Heart right ventricle (tissue), 16 donors: Measurements from ENCODE around the gene MPC1. TPM values are rescaled to one million over a fixed set of nuclear protein-coding genes. Genes with fewer than 3 reads are reported as not detected.

Source experiments
- ATAC-seq, 8 donors: fragments of 200-7000 bp; cut with Tn5 transposase; one replicate each; pipeline ENCODE4 v1.9.1; 2020; ENCODE audit warnings: mild to moderate bottlenecking in 8 of 8, moderate library complexity in 8 of 8, moderate number of reproducible peaks in 1 of 8
- DNase-seq, 2 donors: peaks; one replicate each; pipeline ENCODE4 v3.0.0-alpha.2; 2020
- H3K27ac ChIP-seq, 10 donors: fragments of 200-600 bp; sonication (generic) in 2 of 10; one replicate each; pipeline versions ENCODE4 v1.5.0 to v1.8.0; 2020 to 2022; ENCODE audit warnings: mild to moderate bottlenecking in 3 of 10
- H3K27me3 ChIP-seq, 7 donors: fragments of 200-600 bp; one replicate each; pipeline ENCODE4 v1.8.0; 2021 to 2022; ENCODE audit warnings: mild to moderate bottlenecking in 2 of 7
- H3K36me3 ChIP-seq, 9 donors: fragments of 200-600 bp; sonication (generic) in 1 of 9; one replicate each; pipeline versions ENCODE4 v1.5.0 to v1.8.0; 2020 to 2022; ENCODE audit warnings: mild to moderate bottlenecking in 2 of 9
- H3K4me1 ChIP-seq, 9 donors: fragments of 200-600 bp; sonication (generic) in 1 of 9; one replicate each; pipeline versions ENCODE4 v1.5.0 to v1.8.0; 2020 to 2022; ENCODE audit warnings: mild to moderate bottlenecking in 4 of 9
- H3K4me3 ChIP-seq, 10 donors: fragments of 200-600 bp; sonication (generic) in 2 of 10; one replicate each; pipeline versions ENCODE4 v1.5.0 to v1.8.0; 2020 to 2022; ENCODE audit warnings: mild to moderate bottlenecking in 7 of 10, moderate library complexity in 2 of 10
- H3K9me3 ChIP-seq, 11 donors: fragments of 200-600 bp in 10 of 11; sonication (generic) in 2 of 11; one replicate each; pipeline versions ENCODE4 v1.5.0 to v1.8.0; 2013 to 2022; ENCODE audit warnings: mild to moderate bottlenecking in 2 of 11, control low read depth in 1 of 11, moderate library complexity in 1 of 11
- CTCF ChIP-seq, 9 donors: fragments of 200-600 bp; sonication (generic) in 2 of 9; IDR thresholded peaks; one replicate each; pipeline versions ENCODE4 v1.5.0 to v1.8.0; 2021 to 2022; ENCODE audit warnings: antibody characterized with exemption in 9 of 9, mild to moderate bottlenecking in 5 of 9, moderate library complexity in 1 of 9
- WGBS, 2 donors: extraction: QIAGEN DNeasy Blood & Tissue Kit; methylation state at CpG; one replicate each; pipeline ENCODE4 v1.1.7; 2013; ENCODE audit warnings: inconsistent platforms in 1 of 2; 5-methylcytosine and 5-hydroxymethylcytosine counted together
- intact Hi-C, 10 donors: fragments of 100-400 bp; cut with DNase I; formaldehyde crosslinking; loops; one replicate each; pipeline versions ENCODE4 v1.11.1 to v1.14.2; 2022
- polyA plus RNA-seq, 2 donors: library from polyadenylated mRNA; stranded (reverse); fragments of 200-250 nt; gene quantifications; one replicate each; pipeline ENCODE4 v1.2.3, GENCODE V29; 2013
- total RNA-seq, 10 donors: library from RNA; stranded (reverse); fragmentation: NEBNext Ultra II Directional in 3 of 10; extraction: Animal tissue kit (Norgen Biotek cat#: 25700) in 3 of 10; gene quantifications; one replicate each; pipeline versions ENCODE4 v1.2.1 to v1.2.4, GENCODE V29; 2021 to 2023
- donor health status: Arrhythmogenic right ventricular cardiomyopathy.
- donor health status: ischemic (EF 13 %, LVEDD 7.1; RV severe dilation, severe dysfunction).
- donor health status: healthy with polysubstance abuse.
- donor health status: DM: no; HTN: yes; CAD: no.
- donor health status: DM: no; HTN: no; CAD: no.
- donor health status: ischemic (EF 25% LVEDD 6.9; RV normal size, moderate dysfunction).
- donor health status: ischemic (EF 25% LVEDD 5.7; RV mildly dilated, moderate dysfunction).
- donor health status: healthy.
- donor health status: DM: yes; HTN: yes; CAD: no.
- donor health status: Ischemic cardiomyopathy.
- donor health status: ischemic (EF 35%, LVEDD 5.7; RV mildly dilated, moderate dysfunction).
- donor health status: nonischemic (EF 11% LVEDD 7.7; RV severe dilation, severe dysfunction).
- donor health status: DM: yes; HTN: yes; CAD: no.
- donor health status: PGD.
- donor health status: ischemic (EF 29% LVEDD 5.4; RV normal size, mild dysfunction).
- donor health status: nonischemic (EF 23%, LVEDD 6.1; RV moderate dilation, normal function).

MPC1 gene
- total and polyA plus RNA-seq, 12 donors, result 276 to 736 (median 555) TPM

- DNase-seq, result no peak
- Histone ChIP-seq H3K27me3 (no peaks in the 10 kb centered on the region), H3K4me3 (no peak overlapping the region), H3K36me3 (peaks cover 0 to 72% (median 22%) of the 10 kb centered on the region in 9 donors), H3K9me3 (no peaks in the 10 kb centered on the region), H3K4me1 (peaks cover 0 to 10% (median 0%) of the 10 kb centered on the region in 9 donors), H3K27ac (no peak overlapping the region)
- 95% methylated on average over 22 of the region's 22 CpGs for WGBS, 2 donors
- intact Hi-C loops, result no loop called here
- no peak for ATAC-seq
- TF ChIP-seq CTCF (IDR thresholded peaks at IDR 0.05), result no peak
These were observed 40.5 kb upstream of the MPC1 start for GRCh38 chr6:166423051-166423745.

GRCh38 chr6:166422201-166422940, 39.6 kb upstream of the MPC1 start:
- Histone ChIP-seq H3K9me3 (no peaks in the 10 kb centered on the region), H3K4me3 (no peak overlapping the region), H3K27ac (no peak overlapping the region), H3K27me3 (no peaks in the 10 kb centered on the region), H3K4me1 (peaks cover 0 to 10% (median 0%) of the 10 kb centered on the region in 9 donors), H3K36me3 (peaks cover 0 to 80% (median 22%) of the 10 kb centered on the region in 9 donors)
- no peak for TF ChIP-seq CTCF (IDR thresholded peaks at IDR 0.05)
- intact Hi-C loops, result no loop called here
- DNase-seq (no peak), ATAC-seq (no peak)
- WGBS, 2 donors, result 90 to 96% methylated on average over 20 of the region's 20 CpGs

GRCh38 chr6:166420351-166420750, 37.6 kb upstream of the MPC1 start:
- no peak overlapping the region for H3K4me3 ChIP-seq
- peaks cover 0 to 93% (median 22%) of the 10 kb centered on the region in 9 donors for H3K36me3 ChIP-seq
- H3K4me1 ChIP-seq, result peaks cover 0 to 10% (median 0%) of the 10 kb centered on the region in 9 donors
- no peaks in the 10 kb centered on the region for H3K9me3 ChIP-seq
- H3K27ac ChIP-seq, result no peak overlapping the region
- ATAC-seq, result peak in 3 of 8 donors; percentile 38 to 73 (median 66)
- no peaks in the 10 kb centered on the region for H3K27me3 ChIP-seq
- intact Hi-C loops, result no loop called here
- peak in 3 of 9 donors; percentile 9 to 27 (median 14) for TF ChIP-seq CTCF (IDR thresholded peaks at IDR 0.05)
- DNase-seq, result no peak
- WGBS, 2 donors, result 57 to 58% methylated on average over 6 of the region's 6 CpGs

GRCh38 chr6:166419717-166420116, 37.0 kb upstream of the MPC1 start:
- no peak for TF ChIP-seq CTCF (IDR thresholded peaks at IDR 0.05)
- intact Hi-C loops, result no loop called here
- ATAC-seq, result no peak
- no peaks in the 10 kb centered on the region for H3K27me3 ChIP-seq
- peak overlapping the region in 1 of 10 donors; percentile 41 for H3K27ac ChIP-seq
- no peaks in the 10 kb centered on the region for H3K9me3 ChIP-seq
- peaks cover 0 to 10% (median 0%) of the 10 kb centered on the region in 9 donors for H3K4me1 ChIP-seq
- WGBS, 2 donors, result 94 to 97% methylated on average over 15 of the region's 15 CpGs
- H3K36me3 ChIP-seq, result peaks cover 0 to 93% (median 22%) of the 10 kb centered on the region in 9 donors
- no peak overlapping the region for H3K4me3 ChIP-seq
- no peak for DNase-seq
